Endothelial cell of umbilical vein (primary cell): Measurements from ENCODE around the gene SLFN12. TPM values are rescaled to one million over a fixed set of nuclear protein-coding genes. Genes with fewer than 3 reads are reported as not detected.

Experiments used
- BruUV-seq: library from RNA; stranded (reverse); fragments of 400-500 nt; replicated peaks from 2 replicates; lab custom pipeline; 2021; lab: Mats Ljungman, UMichigan
- CTCF ChIA-PET: fragments of 300-600, 350-600 bp; sonication (Branson Sonifier 250); formaldehyde crosslinking; loops from one replicate; lab custom pipeline; 2021; ENCODE audit warnings: antibody characterized with exemption, inconsistent platforms; lab: Charles Lee
- POLR2A ChIA-PET: fragments of 300-600, 350-600 bp; sonication (Branson Sonifier 250); formaldehyde crosslinking; loops from one replicate; lab custom pipeline; 2021; ENCODE audit warnings: antibody characterized with exemption, inconsistent platforms; lab: Charles Lee
- DNase-seq: peaks from one replicate; pipeline ENCODE4 v3.0.0-alpha.2; 2011; ENCODE audit warnings: low read depth, low spot score
- FAIRE-seq: peaks from 2 replicates; lab custom pipeline; 2011; peaks lifted over from hg19 to GRCh38; lab: Jason Lieb, UNC
- H2AFZ ChIP-seq: 2 replicates; pipeline ENCODE4 v1.6.0; 2012; ENCODE audit warnings: low read depth, low read length, control low read depth, inconsistent platforms
- H3K27ac ChIP-seq: 2 replicates; pipeline ENCODE4 v1.5.1; 2011; ENCODE audit warnings: low read depth, mild to moderate bottlenecking, control low read depth, low read length, moderate library complexity; ENCODE audit not compliant: insufficient read depth
- H3K27me3 ChIP-seq, 2 experiments: 2 replicates each; pipeline versions ENCODE4 v1.6.0 to v1.6.1; 2011; ENCODE audit warnings: low read length in 2 of 2, mixed read lengths in 1 of 2; ENCODE audit not compliant: control insufficient read depth in 2 of 2, insufficient read depth in 2 of 2
- H3K36me3 ChIP-seq, 2 experiments: 2 replicates in 1 of 2; 3 replicates in 1 of 2; pipeline ENCODE4 v1.5.1; 2011; ENCODE audit warnings: low read length in 2 of 2, mild to moderate bottlenecking in 1 of 2, moderate library complexity in 1 of 2; ENCODE audit not compliant: control insufficient read depth in 2 of 2, insufficient read depth in 2 of 2; ENCODE audit errors: extremely low read depth in 1 of 2
- H3K4me1 ChIP-seq: 3 replicates; pipeline ENCODE4 v1.5.1; 2011; ENCODE audit warnings: mild to moderate bottlenecking, low read length; ENCODE audit not compliant: control insufficient read depth, insufficient read depth; ENCODE audit errors: extremely low read depth
- H3K4me2 ChIP-seq: 2 replicates; pipeline ENCODE4 v1.6.1; 2011; ENCODE audit warnings: low read length, control low read depth, mixed read lengths; ENCODE audit not compliant: insufficient read depth
- H3K4me3 ChIP-seq, 3 experiments: fragments of 200-600 bp in 1 of 3; sonication (generic), shearing (Covaris generic) in 1 of 3; replicated peaks in 1 of 3; 2 replicates each; pipeline ENCODE4 v1.5.1; 2011 to 2016; ENCODE audit warnings: control low read depth in 3 of 3, low read length in 3 of 3, mild to moderate bottlenecking in 2 of 3, inconsistent platforms in 1 of 3, low read depth in 1 of 3, moderate library complexity in 1 of 3; ENCODE audit not compliant: insufficient read depth in 1 of 3
- H3K79me2 ChIP-seq: 2 replicates; pipeline ENCODE4 v1.6.0; 2012; ENCODE audit warnings: low read length, inconsistent platforms; ENCODE audit not compliant: control insufficient read depth, insufficient read depth
- H3K9ac ChIP-seq: replicated peaks from 2 replicates; pipeline ENCODE3; 2011; ENCODE audit warnings: low read length, control low read depth; ENCODE audit not compliant: insufficient read depth; ENCODE audit errors: extremely low read depth
- H3K9me1 ChIP-seq: replicated peaks from 3 replicates; pipeline ENCODE4 v1.6.0; 2011; ENCODE audit warnings: mild to moderate bottlenecking, low read length; ENCODE audit not compliant: control insufficient read depth, insufficient read depth; ENCODE audit errors: extremely low read depth
- H3K9me3 ChIP-seq: replicated peaks from 2 replicates; pipeline ENCODE4 v1.5.1; 2012; ENCODE audit warnings: low read length, inconsistent platforms; ENCODE audit not compliant: control insufficient read depth, insufficient read depth
- H4K20me1 ChIP-seq: replicated peaks from 2 replicates; pipeline ENCODE3; 2011; ENCODE audit warnings: mild to moderate bottlenecking, low read length; ENCODE audit not compliant: control insufficient read depth, insufficient read depth; ENCODE audit errors: extremely low read depth
- EZH2 ChIP-seq: IDR thresholded peaks from 2 replicates; pipeline ENCODE4 v1.6.1; 2012; ENCODE audit warnings: borderline replicate concordance, low read depth, mild to moderate bottlenecking, moderate library complexity, low read length, inconsistent platforms; ENCODE audit not compliant: severe bottlenecking
- FOS ChIP-seq: IDR thresholded peaks from 2 replicates; pipeline ENCODE4 v1.6.1; 2011; ENCODE audit warnings: mild to moderate bottlenecking, low read length, moderate library complexity, borderline replicate concordance; ENCODE audit not compliant: insufficient read depth
- GATA2 ChIP-seq: IDR thresholded peaks from 2 replicates; pipeline ENCODE4 v1.7.0; 2011; ENCODE audit warnings: low read depth, mild to moderate bottlenecking, moderate library complexity, mixed read lengths, low read length; ENCODE audit not compliant: insufficient read length, insufficient read depth
- JUN ChIP-seq: IDR thresholded peaks from 2 replicates; pipeline ENCODE4 v1.6.1; 2011; ENCODE audit warnings: borderline replicate concordance, low read depth; ENCODE audit not compliant: insufficient read length, insufficient read depth
- MAX ChIP-seq: IDR thresholded peaks from 2 replicates; pipeline ENCODE4 v1.6.1; 2011; ENCODE audit not compliant: insufficient read depth, insufficient read length
- MYC ChIP-seq: IDR thresholded peaks from one replicate; pipeline ENCODE4 v1.6.1; 2011; ENCODE audit warnings: mild to moderate bottlenecking, low read depth, low read length
- POLR2A ChIP-seq: IDR thresholded peaks from 2 replicates; pipeline ENCODE4 v1.6.1; 2012; ENCODE audit warnings: low read depth, mild to moderate bottlenecking, control low read depth, low read length
- POLR2AphosphoS5 ChIP-seq: IDR thresholded peaks from 2 replicates; pipeline ENCODE4 v1.6.1; 2012; ENCODE audit warnings: low read depth, mild to moderate bottlenecking, control low read depth, low read length, moderate library complexity; ENCODE audit not compliant: insufficient read depth
- dilution Hi-C: fragments of 300-500 bp; cut with MboI; formaldehyde crosslinking; loops from one replicate; pipeline ENCODE4 v1.15.0; 2019; ENCODE audit warnings: low sequenced_read_pairs; ENCODE audit not compliant: extremely low pct_ligation_motif_present
- intact Hi-C: fragments of 100-400 bp; cut with micrococcal nuclease; formaldehyde crosslinking; loops from one replicate; pipeline ENCODE4 v1.10.0; 2022
- polyA plus RNA-seq, 4 experiments: library from polyadenylated mRNA; depleted of rRNA in 3 of 4; stranded (reverse) in 3 of 4; unstranded in 1 of 4; fragments of >200 nt; gene quantifications; 2 replicates each; pipeline versions ENCODE4 v1.2.1 to v1.2.3, GENCODE V29; 2011 to 2012; ENCODE audit warnings: missing spikeins in 1 of 4
- total RNA-seq: library from RNA; stranded (reverse); gene quantifications from 2 replicates; pipeline ENCODE4 v1.2.3, GENCODE V29; 2021
- TF ChIP-seq, protein P1 (sequence below), 2 donors: IDR thresholded peaks; 1 replicate in 1 of 2; 2 replicates in 1 of 2; pipeline ENCODE4 v1.5.1; 2011; ENCODE audit warnings: low read length in 2 of 2, mild to moderate bottlenecking in 2 of 2, moderate library complexity in 2 of 2, control low read depth in 1 of 2, inconsistent platforms in 1 of 2, low read depth in 1 of 2; ENCODE audit not compliant: insufficient read depth in 1 of 2; ENCODE audit errors: extremely low read depth in 1 of 2

Gene SLFN12
- total and polyA plus RNA-seq, 2 donors (not counting 3 experiments of a cell fraction or from before 2014, with no cell fraction given) = 17.8 to 42.6 TPM

- DNase-seq = no peak
- Histone ChIP-seq H3K79me2 (no peaks in the 10 kb centered on the region), H2AFZ (no peak overlapping the region), H3K36me3 (no peaks in the 10 kb centered on the region), H3K9me3 (no peaks in the 10 kb centered on the region), H3K4me2 (no peak overlapping the region), H3K27ac (no peak overlapping the region), H3K4me3 (no peak overlapping the region), H3K9ac (no peak overlapping the region), H3K27me3 (no peaks in the 10 kb centered on the region), H3K9me1 (no peaks in the 10 kb centered on the region), H3K4me1 (peaks cover 4% of the 10 kb centered on the region), H4K20me1 (no peaks in the 10 kb centered on the region)
- no peak for FAIRE-seq
- TF ChIP-seq POLR2AphosphoS5 (no peak), JUN (no peak), EZH2 (no peak), FOS (no peak), GATA2 (no peak), MYC (no peak), POLR2A (no peak), MAX (no peak)
- TF ChIP-seq, protein P1, sequence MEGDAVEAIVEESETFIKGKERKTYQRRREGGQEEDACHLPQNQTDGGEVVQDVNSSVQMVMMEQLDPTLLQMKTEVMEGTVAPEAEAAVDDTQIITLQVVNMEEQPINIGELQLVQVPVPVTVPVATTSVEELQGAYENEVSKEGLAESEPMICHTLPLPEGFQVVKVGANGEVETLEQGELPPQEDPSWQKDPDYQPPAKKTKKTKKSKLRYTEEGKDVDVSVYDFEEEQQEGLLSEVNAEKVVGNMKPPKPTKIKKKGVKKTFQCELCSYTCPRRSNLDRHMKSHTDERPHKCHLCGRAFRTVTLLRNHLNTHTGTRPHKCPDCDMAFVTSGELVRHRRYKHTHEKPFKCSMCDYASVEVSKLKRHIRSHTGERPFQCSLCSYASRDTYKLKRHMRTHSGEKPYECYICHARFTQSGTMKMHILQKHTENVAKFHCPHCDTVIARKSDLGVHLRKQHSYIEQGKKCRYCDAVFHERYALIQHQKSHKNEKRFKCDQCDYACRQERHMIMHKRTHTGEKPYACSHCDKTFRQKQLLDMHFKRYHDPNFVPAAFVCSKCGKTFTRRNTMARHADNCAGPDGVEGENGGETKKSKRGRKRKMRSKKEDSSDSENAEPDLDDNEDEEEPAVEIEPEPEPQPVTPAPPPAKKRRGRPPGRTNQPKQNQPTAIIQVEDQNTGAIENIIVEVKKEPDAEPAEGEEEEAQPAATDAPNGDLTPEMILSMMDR (IDR thresholded peaks at IDR 0.05; ENCODE audit: extremely low read depth in 1 of 2, insufficient read depth in 1 of 2, low read depth in 1 of 2, low read length in 2 of 2) = no peak
- CTCF ChIA-PET = interaction anchor here (0.9 kb wide), 1 partner anchor 309 kb away, joined by 3 read pairs; no protein-coding TSS in a partner anchor
- intact Hi-C loops = loop anchor here (10.0 kb wide), 1 partner anchor 264 kb away; no protein-coding TSS in a partner anchor
- POLR2A ChIA-PET = no interaction called here
- no TSS peak for BruUV-seq
- dilution Hi-C loops = no loop called here
Measured at GRCh38 chr17:35438433-35438832, 6.1 kb upstream of the SLFN12 start.
